ENCODE data around the gene OR2B6.

DNA sequence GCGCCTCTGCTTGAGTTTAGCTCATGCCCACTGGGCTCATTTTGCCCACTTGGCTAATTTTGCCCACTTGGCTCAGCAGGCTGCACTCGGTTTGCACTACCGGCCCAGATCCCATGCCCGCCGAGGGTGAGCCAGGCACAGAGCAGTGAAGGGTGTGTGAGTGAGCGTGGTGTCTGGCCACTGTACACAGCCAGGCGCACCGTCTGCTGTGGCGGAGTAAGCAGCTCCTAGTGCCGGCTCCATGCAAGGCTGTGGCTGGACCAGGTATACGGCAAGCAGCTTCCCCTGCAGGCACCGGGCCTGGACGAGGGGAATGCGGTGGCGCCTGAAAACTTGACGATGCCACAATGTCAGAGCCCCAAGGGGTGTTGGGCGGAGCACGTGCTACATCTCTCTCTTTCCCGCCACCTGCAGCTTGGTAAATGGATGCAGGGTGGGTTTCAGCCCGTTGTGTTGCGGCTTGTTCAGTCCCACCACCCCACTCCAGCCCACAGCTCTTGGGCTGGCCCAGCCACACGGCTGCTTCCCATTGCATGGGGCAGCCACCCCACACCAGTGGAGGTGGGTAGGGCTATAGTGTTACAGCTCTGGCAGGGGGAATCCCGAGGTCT, 9.9 kb downstream of the OR2B6 start:
- TF ChIP-seq ZNF274 (IDR thresholded peaks at IDR 0.05; ENCODE audit: low read depth, low read length) (no peak), SUZ12 (IDR thresholded peaks at IDR 0.05; ENCODE audit: extremely low read depth, insufficient read depth, insufficient read length) (no peak), YY1 (IDR thresholded peaks at IDR 0.05; ENCODE audit: insufficient read depth, insufficient read length) (no peak)

Measured in NT2/D1 (cell line).